ENCODE measurements around the gene FASN. TPM values are rescaled to one million over a fixed set of nuclear protein-coding genes. Genes with fewer than 3 reads are reported as not detected.

The FASN gene
- total RNA-seq (2022; extraction: Qiagen RNA extraction; ENCODE audit: low read depth), result 103 to 146 TPM (median 139 TPM) in 5 replicates

DNA sequence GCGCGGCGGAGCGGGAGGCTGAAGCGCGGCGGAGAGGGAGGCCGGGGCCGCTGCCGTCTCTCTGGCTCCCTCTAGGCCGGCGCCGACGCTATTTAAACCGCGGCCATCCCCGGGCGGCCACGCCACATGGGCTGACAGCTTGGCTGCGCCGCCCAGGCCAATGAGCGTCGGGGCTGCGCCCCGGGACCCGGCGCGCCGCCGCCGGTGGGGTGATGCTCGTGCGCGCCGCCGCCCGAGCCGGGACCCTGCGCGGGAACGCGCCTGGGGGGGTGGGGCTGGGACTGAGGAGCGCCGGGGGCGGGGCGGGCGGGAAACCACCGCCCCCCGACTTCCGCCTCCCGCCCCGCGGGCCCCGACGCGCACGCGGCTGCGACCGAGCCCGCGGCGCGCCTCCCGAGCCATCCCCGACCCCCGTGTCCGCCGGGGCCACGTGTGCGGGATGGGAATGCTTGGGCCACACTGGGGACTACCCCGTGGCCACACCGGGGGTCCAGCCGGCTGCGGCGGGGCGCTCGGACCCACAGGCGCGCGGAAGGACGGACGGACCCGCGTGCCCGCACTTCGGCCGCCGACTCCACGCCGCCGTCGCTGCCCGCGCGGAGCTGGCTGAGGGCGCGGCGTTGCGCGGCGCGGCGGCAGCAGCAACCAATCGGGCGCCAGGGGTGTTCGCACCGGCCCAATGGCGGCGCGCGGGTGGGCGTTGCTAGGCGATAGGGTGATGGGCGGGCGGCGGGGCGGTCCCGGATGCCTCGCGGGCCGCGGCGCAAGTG is at the start of gene FASN:
TSS of gene FASN (minus strand) at position 68 of the 770 bp plus-strand sequence. CDS start 1,791 bp downstream, outside the sequence.

DNA sequence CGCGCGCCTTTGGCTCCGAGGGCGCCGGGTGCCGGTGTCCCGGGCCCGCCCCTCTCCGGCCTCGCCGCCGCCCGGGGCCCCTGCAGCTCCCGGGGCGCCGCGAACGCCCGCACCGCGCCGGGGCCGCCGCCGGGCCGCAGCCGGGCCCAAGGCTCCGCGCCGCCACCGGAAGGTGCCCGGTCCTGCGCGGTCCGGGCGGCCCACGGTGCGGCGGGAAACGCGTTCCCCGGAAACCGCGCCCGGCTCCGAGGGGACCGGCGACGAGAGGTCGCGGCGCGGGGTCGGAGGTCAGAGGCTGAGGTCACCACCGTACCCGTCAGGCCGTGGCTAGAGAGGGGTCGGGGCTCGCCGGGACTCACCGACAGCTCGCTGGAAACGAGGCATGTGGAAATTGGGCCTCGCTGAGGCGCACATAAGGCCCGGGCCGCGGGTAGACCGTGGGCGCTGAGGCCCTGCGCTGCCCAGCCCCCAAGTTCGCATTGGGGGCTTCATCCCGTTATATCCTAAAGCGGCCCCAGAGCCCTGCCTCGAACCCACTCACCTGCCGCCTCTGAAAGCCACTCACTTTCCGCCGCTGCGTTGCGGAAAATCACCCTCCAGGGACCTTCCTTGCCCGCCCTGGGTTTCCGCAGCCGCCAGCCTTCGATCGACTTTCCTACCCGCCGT is 32.3 kb downstream of the FASN start, which contains the start of gene DUS1L:
TSS of gene DUS1L (minus strand) at position 167 of the 666 bp plus-strand sequence. CDS start 745 bp downstream, outside the sequence.

GRCh38 chr17:82051776-82052637 is 46.0 kb downstream of the FASN start, which contains the start of the genes GPS1 and RFNG:
TSS of gene GPS1 (plus strand) at chr17:82051898. CDS start at chr17:82051932, 34 bp downstream.
TSS of gene RFNG (minus strand) at chr17:82051811. CDS start at chr17:82051766, 45 bp downstream.

GRCh38 chr17:82037092-82037888 is 60.7 kb downstream of the FASN start, which contains the start of gene DCXR:
TSS of gene DCXR (minus strand) at chr17:82037697. CDS start at chr17:82037682, 15 bp downstream.

DNA sequence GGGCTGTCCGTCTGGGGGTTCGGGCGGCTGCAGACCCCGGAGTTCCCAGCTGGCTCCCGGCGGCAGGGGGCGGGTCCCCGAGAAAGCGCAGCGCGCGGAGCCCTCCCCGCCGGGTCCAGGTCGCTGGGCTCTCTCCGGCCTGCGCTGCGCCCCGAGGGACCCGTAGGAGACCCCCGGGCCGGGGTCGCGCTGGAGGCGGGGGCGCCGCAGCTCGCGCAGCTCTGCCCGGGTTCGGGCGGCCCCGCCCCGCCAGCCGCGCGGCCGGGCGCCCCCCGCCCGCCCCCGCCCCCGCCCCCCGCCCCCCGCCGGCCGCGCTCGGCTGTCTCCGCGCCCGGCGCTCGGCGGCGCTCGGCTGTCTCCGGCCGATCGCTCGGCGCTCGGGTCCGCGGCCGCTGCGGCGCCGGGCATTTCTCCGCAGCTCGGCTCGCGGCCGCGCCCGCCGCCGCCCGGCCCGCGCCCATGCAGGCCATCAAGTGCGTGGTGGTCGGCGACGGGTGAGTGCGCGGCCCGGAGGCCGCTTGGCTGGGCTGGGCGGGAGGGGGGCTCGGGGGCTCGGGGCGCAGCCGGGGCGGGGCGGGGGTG is 66.6 kb downstream of the FASN start, which contains the start of gene RAC3:
TSS of gene RAC3 (plus strand) at position 376 of the 582 bp plus-strand sequence. CDS start at position 460, 84 bp downstream.

Other genes starting within 250 kb of the FASN start
- gene P4HB, start 237.7 kb downstream of the FASN start, total RNA-seq (2022; extraction: Qiagen RNA extraction; ENCODE audit: low read depth), result 726 to 785 TPM (median 751 TPM) in 5 replicates
- gene ARHGDIA, start 226.9 kb downstream of the FASN start, total RNA-seq (2022; extraction: Qiagen RNA extraction; ENCODE audit: low read depth), result 578 to 637 TPM (median 592 TPM) in 5 replicates
- 166 to 254 TPM (median 246 TPM) in 5 replicates for gene ALYREF, start 206.7 kb downstream of the FASN start, total RNA-seq (2022; extraction: Qiagen RNA extraction; ENCODE audit: low read depth)
- 192 to 295 TPM (median 277 TPM) in 5 replicates for gene ANAPC11, start 206.5 kb downstream of the FASN start, total RNA-seq (2022; extraction: Qiagen RNA extraction; ENCODE audit: low read depth)
- 0.16 to 1.0 TPM (median 0.59 TPM) in 5 replicates for gene NPB, start 196.0 kb downstream of the FASN start, total RNA-seq (2022; extraction: Qiagen RNA extraction; ENCODE audit: low read depth)
- gene PCYT2, start 186.8 kb downstream of the FASN start, total RNA-seq (2022; extraction: Qiagen RNA extraction; ENCODE audit: low read depth), result 13.1 to 16.7 TPM (median 15.8 TPM) in 5 replicates
- gene SIRT7, start 180.1 kb downstream of the FASN start, total RNA-seq (2022; extraction: Qiagen RNA extraction; ENCODE audit: low read depth), result 29.4 to 47.5 TPM (median 40.8 TPM) in 5 replicates
- 36.7 to 45.6 TPM (median 42.2 TPM) in 5 replicates for gene MAFG, start 170.5 kb downstream of the FASN start, total RNA-seq (2022; extraction: Qiagen RNA extraction; ENCODE audit: low read depth)
- 61.0 to 98.3 TPM (median 90.0 TPM) in 5 replicates for gene PYCR1, start 160.9 kb downstream of the FASN start, total RNA-seq (2022; extraction: Qiagen RNA extraction; ENCODE audit: low read depth)
- not detected in 5 replicates for gene MYADML2, start 151.0 kb downstream of the FASN start, total RNA-seq (2022; extraction: Qiagen RNA extraction; ENCODE audit: low read depth)
- gene NOTUM, start 137.0 kb downstream of the FASN start, total RNA-seq (2022; extraction: Qiagen RNA extraction; ENCODE audit: low read depth), result 0.23 to 0.60 TPM (median 0.38 TPM) in 5 replicates
- 20.0 to 33.0 TPM (median 28.1 TPM) in 5 replicates for gene ASPSCR1, start 120.6 kb downstream of the FASN start, total RNA-seq (2022; extraction: Qiagen RNA extraction; ENCODE audit: low read depth)
- 147 to 209 TPM (median 190 TPM) in 5 replicates for gene CENPX, start 75.4 kb downstream of the FASN start, total RNA-seq (2022; extraction: Qiagen RNA extraction; ENCODE audit: low read depth)
- 11.4 to 18.8 TPM (median 14.2 TPM) in 5 replicates for gene LRRC45, start 74.9 kb downstream of the FASN start, total RNA-seq (2022; extraction: Qiagen RNA extraction; ENCODE audit: low read depth)
- 21.3 to 39.5 TPM (median 32.6 TPM) in 5 replicates for gene RAC3, start 66.6 kb downstream of the FASN start, total RNA-seq (2022; extraction: Qiagen RNA extraction; ENCODE audit: low read depth)
- gene DCXR, start 60.5 kb downstream of the FASN start, total RNA-seq (2022; extraction: Qiagen RNA extraction; ENCODE audit: low read depth), result 63.3 to 105 TPM (median 96.2 TPM) in 5 replicates
- 14.4 to 26.4 TPM (median 23.6 TPM) in 5 replicates for gene RFNG, start 46.4 kb downstream of the FASN start, total RNA-seq (2022; extraction: Qiagen RNA extraction; ENCODE audit: low read depth)
- gene GPS1, start 46.3 kb downstream of the FASN start, total RNA-seq (2022; extraction: Qiagen RNA extraction; ENCODE audit: low read depth), result 101 to 142 TPM (median 137 TPM) in 5 replicates
- gene DUS1L, start 32.4 kb downstream of the FASN start, total RNA-seq (2022; extraction: Qiagen RNA extraction; ENCODE audit: low read depth), result 75.9 to 140 TPM (median 133 TPM) in 5 replicates
- gene CCDC57, start 114.6 kb upstream of the FASN start, total RNA-seq (2022; extraction: Qiagen RNA extraction; ENCODE audit: low read depth), result 20.7 to 26.9 TPM (median 23.5 TPM) in 5 replicates
- gene SLC16A3, start 130.8 kb upstream of the FASN start, total RNA-seq (2022; extraction: Qiagen RNA extraction; ENCODE audit: low read depth), result 88.1 to 110 TPM (median 107 TPM) in 5 replicates
- 146 to 164 TPM (median 156 TPM) in 5 replicates for gene CSNK1D, start 175.5 kb upstream of the FASN start, total RNA-seq (2022; extraction: Qiagen RNA extraction; ENCODE audit: low read depth)
- gene CD7, start 219.4 kb upstream of the FASN start, total RNA-seq (2022; extraction: Qiagen RNA extraction; ENCODE audit: low read depth), result 0.09 to 0.33 TPM (median 0.20 TPM) in 3 of 5 replicates, not detected in the others
- 0.99 to 1.9 TPM (median 1.3 TPM) in 5 replicates for gene SECTM1, start 235.5 kb upstream of the FASN start, total RNA-seq (2022; extraction: Qiagen RNA extraction; ENCODE audit: low read depth)

Data from A549 treated with CpdA at 1 μM for 4 hours (cell line).